Transverse colon (tissue), 4 donors: ENCODE results near the gene PCBP3. TPM values are rescaled to one million over a fixed set of nuclear protein-coding genes. Genes with fewer than 3 reads are reported as not detected.

Experiments used
- DNase-seq: peaks from one replicate; pipeline ENCODE4 v3.0.0-alpha.2; 2019
- H3K27ac ChIP-seq, 4 donors: fragments of 200-600 bp; sonication (generic); 2 replicates each; pipeline ENCODE4 v1.5.1; 2016 to 2018; ENCODE audit warnings: inconsistent platforms in 4 of 4
- H3K27me3 ChIP-seq: fragments of 200-600 bp; sonication (generic); 2 replicates; pipeline ENCODE4 v1.5.1; 2017; ENCODE audit warnings: inconsistent platforms
- H3K36me3 ChIP-seq, 4 donors: fragments of 200-600 bp; sonication (generic); 2 replicates each; pipeline ENCODE4 v1.5.1; 2017 to 2019; ENCODE audit warnings: inconsistent platforms in 4 of 4
- H3K4me1 ChIP-seq, 4 donors: fragments of 200-600 bp; sonication (generic); 2 replicates each; pipeline ENCODE4 v1.5.1; 2017 to 2020; ENCODE audit warnings: inconsistent platforms in 4 of 4
- H3K4me3 ChIP-seq, 4 donors: fragments of 200-600 bp; sonication (generic); 1 replicate in 1 of 4; 2 replicates in 3 of 4; pipeline versions ENCODE4 v1.5.1 to v1.6.1; 2017 to 2019; ENCODE audit warnings: inconsistent platforms in 4 of 4
- H3K9me3 ChIP-seq, 2 donors: fragments of 200-600 bp; sonication (generic); 2 replicates each; pipeline ENCODE4 v1.5.1; 2017 to 2019; ENCODE audit warnings: inconsistent platforms in 2 of 2
- EP300 ChIP-seq: sonication (generic); formaldehyde crosslinking; IDR thresholded peaks from one replicate; pipeline ENCODE4 v1.6.1; 2017; ENCODE audit warnings: antibody characterized with exemption, low read depth
- POLR2A ChIP-seq: fragments of 450-650 bp; IDR thresholded peaks from one replicate; pipeline ENCODE4 v1.6.1; 2016; ENCODE audit warnings: antibody characterized with exemption, mild to moderate bottlenecking, moderate library complexity
- POLR2AphosphoS5 ChIP-seq, 3 donors: sonication (generic); formaldehyde crosslinking; IDR thresholded peaks; one replicate each; pipeline ENCODE4 v1.6.1; 2016; ENCODE audit warnings: antibody characterized with exemption in 3 of 3
- WGBS, 2 donors: methylation state at CpG; one replicate each; pipeline ENCODE4 v1.1.5; 2018; ENCODE audit warnings: low coverage in 1 of 2; 5-methylcytosine and 5-hydroxymethylcytosine counted together
- in situ Hi-C, 4 donors: fragments of 200-750 bp; cut with MboI; loops; one replicate each; pipeline versions ENCODE4 v1.15.0 to v1.15.1; 2017; ENCODE audit warnings: low sequenced_read_pairs in 3 of 4, low pct_ligation_motif_present in 1 of 4, low pct_unique_long_range_greater_than_20kb in 1 of 4
- intact Hi-C: fragments of 100-400 bp; cut with DNase I; formaldehyde crosslinking; loops from one replicate; pipeline ENCODE4 v1.15.1; 2023; ENCODE audit warnings: low total_unique reads
- total RNA-seq, 4 donors: library from RNA; depleted of rRNA; stranded (reverse); fragments of >200 nt; gene quantifications; one replicate each; pipeline ENCODE4 v1.1.0, GENCODE V29; 2016
- TF ChIP-seq, protein P1 (sequence below), 5 experiments: fragments of 200-600 bp in 3 of 5; fragments of 450-650 bp in 2 of 5; sonication (generic) in 3 of 5; IDR thresholded peaks; 1 replicate in 2 of 5; 2 replicates in 3 of 5; pipeline ENCODE4 v1.5.1; 2016 to 2017; ENCODE audit warnings: antibody characterized with exemption in 5 of 5, inconsistent platforms in 3 of 5, mild to moderate bottlenecking in 2 of 5, moderate library complexity in 1 of 5

Gene PCBP3
- total RNA-seq, 4 donors from 2014 or later: 0.80 to 7.8 (median 5.3) TPM

DNA sequence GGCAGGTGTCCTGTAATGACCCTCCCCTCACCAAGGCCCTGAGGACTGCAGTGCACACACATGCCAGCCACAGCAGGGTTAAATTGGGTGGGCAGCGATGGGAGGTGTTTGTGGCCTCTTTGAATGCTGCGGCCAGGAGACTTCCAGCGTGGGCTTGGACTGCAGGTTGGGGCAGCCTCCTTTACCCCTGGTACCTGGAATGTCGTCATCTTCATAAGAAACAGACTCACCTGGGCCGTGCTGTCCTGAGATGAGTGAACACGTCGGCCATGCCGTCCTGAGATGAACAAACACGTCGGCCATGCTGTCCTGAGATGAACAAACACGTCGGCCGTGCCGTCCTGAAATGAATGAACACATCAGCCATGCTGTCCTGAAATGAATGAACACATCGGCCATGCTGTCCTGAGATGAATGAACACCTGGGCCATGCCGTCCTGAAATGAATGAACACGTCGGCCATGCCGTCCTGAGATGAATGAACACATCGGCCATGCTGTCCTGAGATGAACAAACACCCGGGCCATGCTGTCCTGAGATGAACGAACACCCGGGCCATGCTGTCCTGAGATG is 288.0 kb downstream of the PCBP3 start:
- DNase-seq: no peak
- H3K4me3 ChIP-seq: no peak overlapping the region
- in situ Hi-C loops: no loop called here
- no peaks in the 10 kb centered on the region for H3K27me3 ChIP-seq
- no peaks in the 10 kb centered on the region for H3K36me3 ChIP-seq
- intact Hi-C loops: no loop called here
- whole genome bisulfite sequencing, 2 donors: 70 to 71% methylated on average over 6 to 23 of the region's 23 CpGs
- no peak overlapping the region for H3K27ac ChIP-seq
- H3K4me1 ChIP-seq: no peaks in the 10 kb centered on the region
- TF ChIP-seq, protein P1, sequence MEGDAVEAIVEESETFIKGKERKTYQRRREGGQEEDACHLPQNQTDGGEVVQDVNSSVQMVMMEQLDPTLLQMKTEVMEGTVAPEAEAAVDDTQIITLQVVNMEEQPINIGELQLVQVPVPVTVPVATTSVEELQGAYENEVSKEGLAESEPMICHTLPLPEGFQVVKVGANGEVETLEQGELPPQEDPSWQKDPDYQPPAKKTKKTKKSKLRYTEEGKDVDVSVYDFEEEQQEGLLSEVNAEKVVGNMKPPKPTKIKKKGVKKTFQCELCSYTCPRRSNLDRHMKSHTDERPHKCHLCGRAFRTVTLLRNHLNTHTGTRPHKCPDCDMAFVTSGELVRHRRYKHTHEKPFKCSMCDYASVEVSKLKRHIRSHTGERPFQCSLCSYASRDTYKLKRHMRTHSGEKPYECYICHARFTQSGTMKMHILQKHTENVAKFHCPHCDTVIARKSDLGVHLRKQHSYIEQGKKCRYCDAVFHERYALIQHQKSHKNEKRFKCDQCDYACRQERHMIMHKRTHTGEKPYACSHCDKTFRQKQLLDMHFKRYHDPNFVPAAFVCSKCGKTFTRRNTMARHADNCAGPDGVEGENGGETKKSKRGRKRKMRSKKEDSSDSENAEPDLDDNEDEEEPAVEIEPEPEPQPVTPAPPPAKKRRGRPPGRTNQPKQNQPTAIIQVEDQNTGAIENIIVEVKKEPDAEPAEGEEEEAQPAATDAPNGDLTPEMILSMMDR (IDR thresholded peaks at IDR 0.05): no peak
- TF ChIP-seq POLR2AphosphoS5 (IDR thresholded peaks at IDR 0.05): no peak
- TF ChIP-seq EP300: no peak
- H3K9me3 ChIP-seq: no peaks in the 10 kb centered on the region

DNA sequence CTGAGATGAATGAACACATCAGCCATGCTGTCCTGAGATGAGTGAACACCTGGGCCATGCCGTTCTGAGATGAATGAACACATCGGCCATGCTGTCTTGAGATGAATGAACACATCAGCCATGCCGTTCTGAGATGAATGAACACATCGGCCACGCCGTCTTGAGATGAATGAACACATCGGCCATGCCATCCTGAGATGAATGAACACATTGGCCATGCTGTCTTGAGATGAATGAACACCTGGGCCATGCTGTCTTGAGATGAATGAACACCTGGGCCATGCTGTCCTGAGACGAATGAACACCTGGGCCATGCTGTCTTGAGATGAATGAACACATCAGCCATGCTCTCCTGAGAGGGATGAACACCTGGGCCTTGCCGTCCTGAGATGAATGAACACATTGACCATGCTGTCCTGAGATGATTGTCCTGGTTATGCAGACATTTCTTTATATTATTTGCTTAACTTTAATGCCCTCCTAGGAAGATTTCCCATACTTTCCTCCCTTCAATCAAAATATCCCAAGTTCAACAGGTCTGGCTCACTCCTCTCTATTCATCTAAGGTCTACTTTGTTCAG is 289.5 kb downstream of the PCBP3 start:
- DNase-seq: no peak
- no peak overlapping the region for H3K4me3 ChIP-seq
- no peaks in the 10 kb centered on the region for H3K36me3 ChIP-seq
- no peak overlapping the region for H3K27ac ChIP-seq
- TF ChIP-seq EP300 (no peak), POLR2A (no peak), POLR2AphosphoS5 (IDR thresholded peaks at IDR 0.05) (no peak)
- TF ChIP-seq, protein P1 (IDR thresholded peaks at IDR 0.05): no peak
- H3K9me3 ChIP-seq: no peaks in the 10 kb centered on the region
- H3K4me1 ChIP-seq: no peaks in the 10 kb centered on the region
- in situ Hi-C loops (no loop called here), intact Hi-C loops (no loop called here)
- no peaks in the 10 kb centered on the region for H3K27me3 ChIP-seq
- WGBS, 2 donors: 71 to 78% methylated on average over 6 to 9 of the region's 9 CpGs

DNA sequence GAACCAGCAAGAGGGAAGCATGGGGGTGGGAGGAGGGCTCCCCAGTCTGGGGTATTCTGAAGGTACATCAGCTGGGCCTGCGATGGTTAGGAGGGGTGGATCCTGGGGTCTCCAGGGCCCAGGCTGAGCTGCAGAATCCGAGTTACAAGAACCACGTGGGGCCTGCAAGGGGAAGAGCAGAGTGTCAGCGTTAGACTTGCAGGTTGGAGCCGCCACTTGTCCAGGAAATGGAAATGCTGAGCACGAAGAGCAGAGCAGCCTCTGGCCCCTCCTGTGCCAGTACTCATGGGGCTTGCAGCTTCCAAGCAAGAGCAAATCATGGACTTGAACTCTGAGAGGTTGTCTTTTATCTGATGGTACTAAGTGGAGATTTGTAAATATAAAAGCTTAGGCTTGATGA is 290.6 kb downstream of the PCBP3 start:
- Histone ChIP-seq H3K36me3 (no peaks in the 10 kb centered on the region), H3K27me3 (no peaks in the 10 kb centered on the region), H3K9me3 (no peaks in the 10 kb centered on the region), H3K4me1 (no peaks in the 10 kb centered on the region), H3K27ac (no peak overlapping the region), H3K4me3 (no peak overlapping the region)
- no peak for DNase-seq
- in situ Hi-C loops: no loop called here
- TF ChIP-seq, protein P1 (IDR thresholded peaks at IDR 0.05): no peak
- TF ChIP-seq POLR2A: no peak
- TF ChIP-seq POLR2AphosphoS5 (IDR thresholded peaks at IDR 0.05): no peak
- TF ChIP-seq EP300: no peak
- WGBS, 2 donors: 66% methylated on average over 6 of the region's 6 CpGs; no CpG with 5 or more reads in 1 of the 2 donors
- intact Hi-C loops: no loop called here

DNA sequence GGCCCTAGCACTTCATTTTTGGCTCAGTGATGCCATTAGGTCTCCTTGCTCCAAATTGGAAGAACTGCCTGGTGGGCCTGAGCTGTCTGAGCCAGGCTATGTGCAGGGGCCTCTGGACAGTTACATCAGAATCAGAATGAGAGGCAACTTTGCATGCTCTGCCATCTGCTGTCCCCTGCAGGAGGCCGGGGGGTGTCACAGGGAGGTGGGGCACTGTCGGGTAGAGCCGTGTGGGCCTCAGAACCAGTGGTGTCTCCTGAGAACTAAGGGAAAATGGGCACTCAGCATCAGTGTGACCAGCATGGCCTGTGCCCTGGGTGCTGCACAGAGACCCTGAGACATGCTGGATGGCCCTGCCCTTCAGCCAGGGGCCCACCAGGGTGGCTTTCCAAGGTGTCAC is 291.0 kb downstream of the PCBP3 start:
- Histone ChIP-seq H3K4me3 (no peak overlapping the region), H3K36me3 (no peaks in the 10 kb centered on the region), H3K27me3 (no peaks in the 10 kb centered on the region), H3K9me3 (no peaks in the 10 kb centered on the region), H3K4me1 (no peaks in the 10 kb centered on the region), H3K27ac (no peak overlapping the region)
- intact Hi-C loops (no loop called here), in situ Hi-C loops (no loop called here)
- WGBS, 2 donors: 78% methylated on average over 3 of the region's 3 CpGs; no CpG with 5 or more reads in 1 of the 2 donors
- no peak for DNase-seq
- TF ChIP-seq POLR2AphosphoS5 (IDR thresholded peaks at IDR 0.05): no peak

DNA sequence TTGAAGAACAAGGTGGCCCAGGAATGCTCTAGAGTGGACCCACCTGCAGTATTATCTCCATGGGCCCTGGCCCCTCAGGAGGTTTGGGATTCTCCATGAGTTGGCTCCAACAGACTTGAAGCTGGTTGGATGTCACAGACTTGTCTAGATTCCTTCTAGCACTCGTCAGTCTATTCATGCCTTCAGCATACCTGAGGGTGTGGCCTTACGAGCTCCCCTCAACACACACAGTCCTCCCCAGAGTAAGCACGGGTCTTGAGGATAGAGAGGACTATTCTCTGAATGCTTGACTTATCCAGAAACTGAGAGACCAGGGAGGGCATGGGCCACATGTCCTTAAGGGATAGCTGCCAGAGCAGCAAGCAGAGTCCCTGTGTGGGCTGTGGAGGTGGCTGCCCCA is 292.1 kb downstream of the PCBP3 start:
- H3K36me3 ChIP-seq: no peaks in the 10 kb centered on the region
- no peak overlapping the region for H3K27ac ChIP-seq
- WGBS, 2 donors: 75% methylated on average over 3 of the region's 3 CpGs; no CpG with 5 or more reads in 1 of the 2 donors
- no peaks in the 10 kb centered on the region for H3K9me3 ChIP-seq
- no peaks in the 10 kb centered on the region for H3K4me1 ChIP-seq
- TF ChIP-seq POLR2AphosphoS5 (IDR thresholded peaks at IDR 0.05) (no peak), EP300 (no peak), POLR2A (no peak)
- TF ChIP-seq, protein P1 (IDR thresholded peaks at IDR 0.05): no peak
- intact Hi-C loops: no loop called here
- in situ Hi-C loops: no loop called here
- H3K27me3 ChIP-seq: no peaks in the 10 kb centered on the region
- DNase-seq: no peak
- H3K4me3 ChIP-seq: no peak overlapping the region
